Neural cell (in vitro differentiated cells): Measurements from ENCODE around the gene NCKAP1.

ENCODE experiments used
- CTCF ChIP-seq: fragments of 450-650 bp; IDR thresholded peaks from 2 replicates; pipeline ENCODE4 v1.5.1; 2014; ENCODE audit warnings: antibody characterized with exemption, mild to moderate bottlenecking, moderate library complexity; ENCODE audit not compliant: poor library complexity, severe bottlenecking
- TAF1 ChIP-seq: IDR thresholded peaks from 2 replicates; pipeline ENCODE4 v1.6.1; 2012; ENCODE audit warnings: low read depth
- TF ChIP-seq, protein P1 (sequence below): IDR thresholded peaks from 2 replicates; pipeline ENCODE4 v1.6.1; 2012; ENCODE audit warnings: borderline replicate concordance

- no peak for TF ChIP-seq CTCF
- TF ChIP-seq TAF1: no peak
- TF ChIP-seq, protein P1, sequence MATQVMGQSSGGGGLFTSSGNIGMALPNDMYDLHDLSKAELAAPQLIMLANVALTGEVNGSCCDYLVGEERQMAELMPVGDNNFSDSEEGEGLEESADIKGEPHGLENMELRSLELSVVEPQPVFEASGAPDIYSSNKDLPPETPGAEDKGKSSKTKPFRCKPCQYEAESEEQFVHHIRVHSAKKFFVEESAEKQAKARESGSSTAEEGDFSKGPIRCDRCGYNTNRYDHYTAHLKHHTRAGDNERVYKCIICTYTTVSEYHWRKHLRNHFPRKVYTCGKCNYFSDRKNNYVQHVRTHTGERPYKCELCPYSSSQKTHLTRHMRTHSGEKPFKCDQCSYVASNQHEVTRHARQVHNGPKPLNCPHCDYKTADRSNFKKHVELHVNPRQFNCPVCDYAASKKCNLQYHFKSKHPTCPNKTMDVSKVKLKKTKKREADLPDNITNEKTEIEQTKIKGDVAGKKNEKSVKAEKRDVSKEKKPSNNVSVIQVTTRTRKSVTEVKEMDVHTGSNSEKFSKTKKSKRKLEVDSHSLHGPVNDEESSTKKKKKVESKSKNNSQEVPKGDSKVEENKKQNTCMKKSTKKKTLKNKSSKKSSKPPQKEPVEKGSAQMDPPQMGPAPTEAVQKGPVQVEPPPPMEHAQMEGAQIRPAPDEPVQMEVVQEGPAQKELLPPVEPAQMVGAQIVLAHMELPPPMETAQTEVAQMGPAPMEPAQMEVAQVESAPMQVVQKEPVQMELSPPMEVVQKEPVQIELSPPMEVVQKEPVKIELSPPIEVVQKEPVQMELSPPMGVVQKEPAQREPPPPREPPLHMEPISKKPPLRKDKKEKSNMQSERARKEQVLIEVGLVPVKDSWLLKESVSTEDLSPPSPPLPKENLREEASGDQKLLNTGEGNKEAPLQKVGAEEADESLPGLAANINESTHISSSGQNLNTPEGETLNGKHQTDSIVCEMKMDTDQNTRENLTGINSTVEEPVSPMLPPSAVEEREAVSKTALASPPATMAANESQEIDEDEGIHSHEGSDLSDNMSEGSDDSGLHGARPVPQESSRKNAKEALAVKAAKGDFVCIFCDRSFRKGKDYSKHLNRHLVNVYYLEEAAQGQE: no peak
These were observed 172.2 kb downstream of the NCKAP1 start for GRCh38 chr2:182866095-182866460.
